Esophagus muscularis mucosa (tissue), 4 donors: ENCODE results near the gene ERBIN.

Source experiments
- CTCF ChIP-seq, 3 experiments: fragments of 200-600 bp in 2 of 3; fragments of 450-650 bp in 1 of 3; sonication (generic) in 2 of 3; IDR thresholded peaks; one replicate each; pipeline ENCODE4 v1.5.1; 2017 to 2019; ENCODE audit warnings: antibody characterized with exemption in 3 of 3, mild to moderate bottlenecking in 2 of 3, moderate library complexity in 1 of 3
- EP300 ChIP-seq: sonication (generic); formaldehyde crosslinking; IDR thresholded peaks from one replicate; pipeline ENCODE4 v1.6.1; 2017; ENCODE audit warnings: antibody characterized with exemption
- POLR2AphosphoS5 ChIP-seq, 2 donors: sonication (generic); formaldehyde crosslinking; IDR thresholded peaks; one replicate each; pipeline ENCODE4 v1.6.1; 2017; ENCODE audit warnings: antibody characterized with exemption in 2 of 2

GRCh38 chr5:65919773-65920172 lies 6.6 kb upstream of the ERBIN start:
- no peak for TF ChIP-seq EP300
- TF ChIP-seq CTCF (IDR thresholded peaks at IDR 0.05): no peak
- no peak for TF ChIP-seq POLR2AphosphoS5 (IDR thresholded peaks at IDR 0.05)
